Stimulated activated CD4-positive, alpha-beta T cell treated with anti-CD3 and anti-CD28 coated beads, Interleukin-15, amount 100 ng/mL, for 1 hour (primary cell): ENCODE results near the gene FNDC11.
A peak's percentile ranks its signal among the peaks of the same experiment; 100 is the strongest.
"Not testable (repeated sequence)": the region's sequence is repeated elsewhere in the genome, so short reads cannot be mapped to it uniquely, and the experiment has no call there.

Experiments
- DNase-seq, 2 donors: peaks; one replicate each; pipeline ENCODE4 v3.0.0-alpha.2; 2020; ENCODE audit warnings: low read depth in 1 of 2, low spot score in 1 of 2

The FNDC11 gene

DNA sequence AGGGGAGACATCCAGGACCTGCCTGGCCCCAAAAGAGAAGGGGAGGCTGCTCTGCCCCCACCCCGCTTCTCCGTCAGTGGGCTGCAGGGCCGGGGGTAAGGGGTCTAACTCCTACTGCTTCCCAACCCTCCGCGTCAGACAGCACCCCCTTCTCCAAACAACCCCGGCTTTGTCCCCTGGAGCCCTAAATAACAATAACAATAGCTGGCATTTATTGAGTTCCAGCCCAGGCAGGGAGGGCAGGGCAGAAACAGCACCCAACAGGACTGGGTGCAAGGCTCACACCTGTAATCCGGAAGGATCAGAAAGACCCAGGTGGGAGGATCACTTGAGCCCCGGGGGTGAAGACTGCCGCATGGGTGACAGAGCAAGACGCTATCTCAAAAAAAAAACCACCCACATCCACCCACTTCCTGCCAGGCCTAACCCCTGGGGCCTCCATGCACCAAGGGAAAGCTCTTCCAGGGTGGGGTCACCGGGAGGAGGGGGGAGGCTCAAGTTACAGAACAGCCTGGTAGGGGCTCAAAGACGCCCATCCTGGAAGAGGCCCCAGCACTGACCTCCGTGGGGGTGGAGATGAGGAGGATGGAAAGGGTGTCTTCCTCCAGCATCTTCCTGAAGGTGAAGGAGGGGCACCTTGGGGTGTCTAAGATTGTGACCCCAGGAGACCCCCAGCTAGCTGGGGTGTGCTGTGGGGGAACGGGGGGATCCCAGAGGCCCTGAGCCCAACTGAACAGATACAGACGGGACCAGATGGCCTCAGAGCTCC is 1.3 kb upstream of the FNDC11 start:
- peak; percentile 14 to 32 for DNase-seq

DNA sequence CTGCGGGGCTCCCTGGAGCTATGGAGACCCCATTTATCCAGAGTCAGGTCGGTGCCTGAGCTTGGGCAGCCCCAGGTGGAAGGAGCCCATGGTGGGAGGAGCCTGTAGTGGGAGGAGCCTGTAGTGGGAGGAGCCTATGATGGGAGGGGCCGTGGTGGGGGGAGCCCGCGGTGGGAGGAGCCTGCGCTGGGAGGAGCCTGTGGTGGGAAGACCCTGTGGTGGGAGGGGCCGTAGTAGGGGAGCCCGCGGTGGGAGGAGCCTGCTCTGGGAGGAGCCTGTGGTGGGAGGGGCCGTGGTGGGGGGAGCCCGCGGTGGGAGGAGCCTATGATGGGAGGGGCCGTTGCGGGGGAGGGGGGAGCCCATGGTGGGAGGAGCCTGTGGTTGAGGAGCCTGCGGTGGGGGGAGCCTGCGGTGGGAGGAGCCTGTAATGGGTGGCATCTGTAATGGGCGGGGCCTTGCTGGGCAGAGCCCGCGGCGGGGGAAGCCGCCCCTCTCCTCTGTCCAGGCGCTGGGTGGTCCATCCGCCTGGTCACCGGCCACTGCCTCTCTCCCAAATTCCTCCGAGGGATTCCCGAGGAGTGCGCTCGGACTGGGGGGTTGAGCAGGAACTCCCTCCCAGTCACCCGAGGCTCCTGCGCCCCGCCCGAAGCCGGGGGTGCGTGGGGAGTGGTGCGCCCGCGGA is 567 bp upstream of the FNDC11 start:
- peak; percentile 84 to 86 for DNase-seq

DNA sequence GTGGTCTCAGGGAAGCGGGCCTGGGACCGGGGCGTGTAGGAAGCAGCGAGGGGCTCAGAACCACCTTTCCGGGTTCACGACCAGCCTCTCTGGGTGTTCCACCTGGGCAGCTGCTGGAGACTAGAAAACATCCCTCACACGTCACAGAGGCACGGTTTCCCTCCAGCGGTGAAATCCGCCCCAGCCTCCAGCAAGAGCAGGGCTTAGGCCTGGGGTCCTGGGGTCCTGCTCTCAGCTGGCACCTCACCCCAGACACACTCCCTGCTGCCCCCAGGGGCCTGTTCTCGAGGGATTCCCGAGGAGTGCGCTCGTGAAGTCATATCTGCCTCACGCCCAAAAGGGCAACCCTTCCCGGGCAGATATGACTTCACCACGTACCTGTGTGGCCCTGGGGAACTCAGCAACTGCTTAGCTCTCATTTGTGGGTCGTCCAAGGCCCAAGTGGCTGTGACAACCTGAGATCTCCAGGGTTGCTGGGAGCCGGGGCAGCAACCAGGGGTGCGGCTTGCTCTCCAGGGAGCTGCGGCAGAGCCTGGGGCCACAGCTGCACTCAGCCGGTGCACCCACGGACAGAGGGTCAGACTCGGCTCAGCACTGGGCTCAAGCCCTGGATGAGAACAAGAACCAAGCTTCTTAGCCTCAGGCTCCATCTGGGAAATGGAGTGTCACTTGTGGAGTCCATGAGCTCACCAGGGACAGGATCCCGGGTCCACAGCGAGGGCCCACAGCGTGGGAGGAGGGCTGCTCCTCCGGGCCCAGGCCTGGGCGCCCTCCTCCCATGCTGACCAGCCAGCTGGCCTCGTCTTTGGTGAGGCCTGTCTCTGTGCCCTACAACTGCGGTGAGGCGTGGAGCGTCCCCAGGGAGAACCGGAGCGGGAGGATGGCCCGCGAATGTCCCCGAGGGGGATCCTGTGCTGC is 661 bp downstream of the FNDC11 start:
- no peak for DNase-seq

DNA sequence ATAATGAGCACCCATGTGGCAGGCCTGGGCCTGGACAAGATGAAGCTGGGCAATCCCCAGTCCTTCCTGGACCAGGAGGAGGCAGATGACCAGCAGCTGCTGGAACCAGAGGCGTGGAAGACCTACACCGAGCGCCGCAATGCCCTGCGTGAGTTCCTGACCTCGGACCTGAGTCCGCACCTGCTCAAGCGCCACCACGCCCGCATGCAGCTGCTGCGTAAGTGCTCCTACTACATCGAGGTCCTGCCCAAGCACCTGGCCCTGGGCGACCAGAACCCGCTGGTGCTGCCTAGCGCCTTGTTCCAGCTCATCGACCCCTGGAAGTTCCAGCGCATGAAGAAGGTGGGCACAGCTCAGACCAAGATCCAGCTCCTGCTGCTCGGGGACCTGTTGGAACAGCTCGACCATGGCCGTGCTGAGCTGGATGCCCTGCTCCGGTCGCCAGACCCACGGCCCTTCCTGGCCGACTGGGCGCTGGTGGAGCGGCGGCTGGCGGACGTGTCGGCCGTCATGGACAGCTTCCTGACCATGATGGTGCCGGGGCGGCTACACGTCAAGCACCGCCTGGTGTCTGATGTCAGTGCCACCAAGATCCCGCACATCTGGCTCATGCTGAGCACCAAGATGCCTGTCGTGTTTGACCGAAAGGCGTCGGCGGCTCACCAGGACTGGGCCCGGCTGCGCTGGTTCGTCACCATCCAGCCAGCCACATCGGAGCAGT is 1.9 kb downstream of the FNDC11 start:
- no peak for DNase-seq

DNA sequence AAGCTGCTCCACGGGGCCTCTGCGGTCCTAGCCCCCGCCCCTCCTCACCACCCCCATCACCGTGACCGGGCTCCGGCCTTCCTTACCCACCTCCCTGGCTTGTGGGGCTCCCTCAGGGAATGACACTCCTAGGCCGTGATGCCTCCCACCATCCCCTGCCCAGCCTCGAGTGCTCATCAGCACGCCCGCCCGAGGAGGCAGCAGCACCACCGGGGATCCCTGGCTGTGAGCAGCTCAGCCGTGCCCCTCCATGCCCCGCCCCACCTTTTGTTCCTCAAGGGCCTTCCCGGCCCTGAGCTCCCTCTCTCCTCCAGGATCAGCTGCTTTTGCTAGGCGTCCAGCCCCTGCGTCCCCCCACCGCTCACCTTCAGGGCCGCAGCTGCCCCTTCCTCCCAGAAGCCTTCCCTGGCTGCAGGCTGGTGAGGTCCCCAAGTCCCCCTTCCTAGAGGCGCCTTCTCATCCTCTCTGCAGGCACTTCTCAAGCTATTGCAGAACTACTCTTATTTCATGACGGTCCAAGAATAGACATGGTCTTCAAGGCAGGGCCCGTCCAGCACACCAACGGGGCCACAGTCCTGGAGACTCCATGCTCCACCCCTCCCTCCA is 3.0 kb downstream of the FNDC11 start:
- DNase-seq: no peak

DNA sequence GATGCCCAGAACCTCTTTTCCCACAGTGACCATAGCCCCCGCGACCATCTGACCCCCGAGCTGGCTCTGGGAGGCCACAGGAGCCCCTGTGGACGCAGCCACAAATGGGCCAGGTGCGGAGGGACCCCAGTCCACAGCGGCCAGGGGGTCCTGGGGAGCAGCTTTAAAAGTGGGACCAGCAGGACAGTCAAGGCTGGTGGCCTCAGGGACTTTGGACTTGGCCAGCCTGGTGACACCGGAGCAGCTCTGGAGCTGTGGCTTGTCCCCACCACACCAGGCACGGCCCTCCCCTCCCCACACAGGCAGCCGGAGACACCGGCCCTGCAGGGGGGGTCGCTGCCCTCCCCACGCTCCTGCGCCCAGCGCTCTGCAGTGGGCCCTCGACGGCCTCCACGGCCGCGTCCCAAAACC is 3.5 kb downstream of the FNDC11 start:
- DNase-seq: no peak

DNA sequence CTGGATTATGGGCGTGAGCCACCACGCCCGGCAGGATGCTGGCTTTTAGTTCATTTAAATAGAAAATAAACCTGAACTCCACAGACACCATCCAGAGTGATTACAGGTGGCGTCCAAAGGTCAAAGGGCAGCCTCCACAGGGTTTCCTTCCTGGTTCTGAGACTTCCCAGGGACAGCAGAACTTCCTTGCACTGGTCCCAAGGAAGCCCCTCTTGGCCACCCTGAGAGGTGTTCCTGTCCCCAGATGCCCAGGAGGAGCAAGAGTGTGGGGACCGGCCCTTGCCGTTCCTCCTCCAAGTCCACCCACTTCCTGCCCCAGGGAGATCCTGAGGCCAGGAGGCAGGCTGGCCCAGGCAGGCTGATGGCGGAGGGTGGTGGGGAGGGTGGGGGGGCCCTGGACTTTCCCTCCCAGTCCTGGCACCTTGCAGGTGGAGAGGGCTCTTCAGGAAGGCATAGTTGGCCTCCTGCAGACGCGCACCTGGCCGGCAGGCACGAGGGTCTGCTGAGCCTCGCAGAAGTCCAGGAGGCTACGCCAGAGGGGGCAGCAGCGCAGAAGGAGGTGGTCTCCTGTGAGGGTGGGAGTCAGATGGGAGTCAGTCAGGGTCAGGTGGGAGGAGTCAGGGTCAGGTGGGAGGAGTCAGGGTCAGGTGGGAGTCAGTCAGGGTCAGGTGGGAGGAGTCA is 5.0 kb downstream of the FNDC11 start:
- DNase-seq: no peak

DNA sequence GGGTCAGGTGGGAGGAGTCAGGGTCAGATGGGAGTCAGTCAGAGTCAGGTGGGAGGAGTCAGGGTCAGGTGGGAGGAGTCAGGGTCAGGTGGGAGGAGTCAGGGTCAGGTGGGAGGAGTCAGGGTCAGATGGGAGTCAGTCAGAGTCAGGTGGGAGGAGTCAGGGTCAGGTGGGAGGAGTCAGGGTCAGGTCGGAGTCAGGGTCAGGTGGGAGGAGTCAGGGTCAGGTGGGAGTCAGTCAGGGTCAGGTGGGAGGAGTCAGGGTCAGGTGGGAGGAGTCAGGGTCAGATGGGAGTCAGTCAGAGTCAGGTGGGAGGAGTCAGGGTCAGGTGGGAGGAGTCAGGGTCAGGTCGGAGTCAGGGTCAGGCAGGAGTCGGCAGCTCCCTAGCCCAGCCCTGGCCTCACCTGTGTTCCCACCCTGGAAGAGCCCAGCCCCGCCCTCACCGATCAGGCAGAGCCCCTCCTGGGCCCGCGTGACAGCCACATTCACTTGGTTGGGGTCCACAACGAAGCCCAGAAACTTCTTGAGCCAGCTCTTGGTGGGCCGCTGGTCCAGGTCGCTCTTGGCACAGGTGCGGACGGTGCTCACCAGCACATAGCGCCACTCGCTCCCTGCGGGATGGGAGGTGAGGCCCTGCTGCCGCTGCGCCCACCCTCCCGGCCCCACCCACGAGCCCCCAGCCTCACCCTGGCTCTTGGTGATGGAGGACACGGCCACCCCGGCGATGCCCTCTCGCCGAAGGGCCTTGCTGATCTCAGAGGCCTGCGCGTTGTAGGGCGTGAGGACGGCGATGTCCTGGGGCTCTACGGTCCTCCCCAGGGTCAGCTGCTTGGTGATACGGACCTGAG is 5.8 kb downstream of the FNDC11 start:
- not testable (repeated sequence) for DNase-seq

DNA sequence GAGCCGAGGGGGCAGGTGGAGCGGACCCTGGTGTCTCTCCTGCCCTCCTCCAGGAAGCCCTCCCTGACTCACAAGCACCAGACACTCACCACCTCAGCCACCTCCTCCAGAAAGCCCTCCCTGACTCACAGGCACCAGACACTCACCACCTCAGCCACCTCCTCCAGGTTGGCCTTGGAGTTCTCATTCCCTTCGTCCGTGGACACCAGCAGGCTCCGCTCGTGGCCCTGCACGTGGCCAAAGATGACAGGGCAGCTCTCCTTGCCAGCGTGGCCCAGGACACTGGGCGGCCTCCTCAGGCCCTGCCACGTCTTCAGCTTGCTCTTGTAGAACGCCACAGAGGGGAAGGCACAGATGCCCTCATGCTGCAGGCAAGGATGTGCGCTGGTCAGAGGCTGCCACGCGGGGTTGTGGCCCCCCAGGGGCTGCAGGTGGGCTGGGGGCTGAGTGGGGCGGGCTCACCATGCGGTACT is 6.4 kb downstream of the FNDC11 start:
- DNase-seq: no peak

DNA sequence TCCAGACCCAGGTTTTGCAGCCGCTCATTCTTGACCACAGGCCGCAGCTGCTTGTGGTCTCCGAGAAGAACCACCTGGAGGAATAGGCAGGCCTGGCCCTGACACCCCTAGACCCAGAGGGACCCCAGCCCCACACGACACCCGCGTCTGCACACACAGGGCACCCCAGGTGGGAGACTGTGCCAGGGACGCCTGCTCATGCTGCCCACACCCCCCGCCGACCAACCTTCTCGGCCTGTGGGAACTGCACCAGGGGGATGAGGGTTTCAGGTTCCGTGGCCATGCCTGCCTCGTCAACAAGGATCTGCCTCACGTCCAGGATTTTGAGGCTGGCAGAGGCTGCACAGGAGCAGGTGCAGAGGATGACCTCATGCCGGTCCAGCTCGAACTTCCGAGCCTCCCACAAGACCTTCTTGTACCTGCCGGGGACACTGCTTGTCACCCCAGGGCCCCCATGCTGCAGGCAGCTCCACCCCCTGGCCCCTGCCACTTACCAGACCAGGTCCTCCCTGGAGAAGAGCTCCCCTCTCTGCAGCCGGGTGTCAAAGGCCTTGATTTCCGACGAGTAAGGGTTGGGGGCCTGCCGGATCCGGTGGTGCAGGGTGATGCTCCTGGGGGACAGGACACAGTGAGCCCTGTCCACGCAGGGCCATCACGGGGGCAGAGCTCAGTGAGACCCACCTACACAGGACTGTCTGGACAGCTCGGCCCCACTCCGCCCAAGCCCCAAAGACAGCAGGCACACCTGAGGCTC is 7.1 kb downstream of the FNDC11 start:
- no peak for DNase-seq

DNA sequence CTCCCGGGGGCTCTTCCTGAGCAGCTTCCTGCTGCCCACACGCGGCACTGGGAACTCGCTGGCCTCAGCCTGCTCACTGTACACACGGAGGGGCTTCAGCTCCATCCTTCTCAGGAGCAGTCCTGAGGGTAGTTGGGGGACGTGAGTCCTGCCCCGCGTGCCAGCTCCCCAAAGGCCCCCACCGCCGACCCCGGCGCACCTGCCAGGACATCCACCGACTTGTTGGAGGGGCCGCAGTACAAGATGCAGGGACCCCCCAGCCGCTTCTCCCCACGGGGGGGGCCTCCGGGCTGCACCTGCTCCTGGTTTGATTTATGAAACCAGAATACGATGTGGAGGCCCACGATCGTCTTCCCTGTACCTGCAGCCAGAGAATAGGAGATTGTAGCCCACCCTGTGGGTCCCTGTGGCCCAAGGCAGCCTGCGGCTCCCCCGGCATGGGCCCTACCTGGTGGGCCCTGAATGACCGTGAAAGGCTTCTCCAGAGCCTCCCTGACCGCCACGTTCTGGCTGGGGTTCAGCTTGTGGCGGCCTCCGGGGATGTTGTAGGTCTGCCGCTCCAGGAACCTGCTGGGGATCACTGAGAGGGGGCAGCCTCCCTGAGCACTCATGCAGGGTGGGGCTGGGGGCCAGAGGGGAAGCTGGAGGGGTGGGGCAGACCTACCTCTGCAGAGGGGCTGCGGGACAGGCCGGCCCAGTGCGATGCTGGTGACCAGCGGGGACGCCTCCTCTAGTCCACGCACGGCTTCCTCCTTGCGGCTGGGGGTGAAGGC is 7.9 kb downstream of the FNDC11 start:
- no peak for DNase-seq

DNA sequence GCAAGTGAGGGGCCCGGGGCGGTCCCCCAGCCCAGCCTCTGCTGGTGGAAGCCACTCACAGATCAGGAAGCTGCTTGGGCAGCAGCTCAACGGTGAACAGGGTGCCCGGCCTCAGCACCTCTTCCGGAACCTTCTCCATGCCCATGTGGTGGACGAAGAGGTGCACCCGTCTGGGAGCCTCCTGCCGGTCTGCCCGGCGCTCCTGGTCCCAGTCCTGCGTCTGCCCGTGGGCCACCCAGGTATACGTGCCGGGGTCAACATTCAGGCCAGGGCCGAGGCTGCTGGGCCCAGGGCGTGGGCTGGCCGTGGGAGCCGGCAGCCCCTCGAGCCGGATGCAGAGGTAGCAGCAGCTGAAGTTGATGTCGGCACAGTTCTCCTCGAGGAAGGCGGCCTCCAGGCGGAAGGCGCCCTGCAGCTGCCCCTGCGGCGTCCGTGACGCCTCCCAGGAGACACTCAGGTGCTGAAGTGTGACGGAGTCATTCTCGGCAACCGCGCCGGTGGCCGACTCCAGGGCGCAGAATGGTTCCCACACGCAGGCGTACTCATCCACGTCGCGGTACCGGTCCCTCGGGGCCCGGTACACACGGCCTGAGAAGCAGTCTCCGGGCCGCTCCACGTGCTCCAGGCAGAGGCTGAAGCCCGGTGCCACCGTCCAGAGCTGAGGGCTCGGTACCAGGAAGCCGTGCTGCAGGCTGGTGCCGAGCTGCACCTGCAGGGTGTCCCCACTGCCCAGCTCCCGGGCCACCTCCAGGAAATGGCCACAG is 8.7 kb downstream of the FNDC11 start:
- DNase-seq: no peak

DNA sequence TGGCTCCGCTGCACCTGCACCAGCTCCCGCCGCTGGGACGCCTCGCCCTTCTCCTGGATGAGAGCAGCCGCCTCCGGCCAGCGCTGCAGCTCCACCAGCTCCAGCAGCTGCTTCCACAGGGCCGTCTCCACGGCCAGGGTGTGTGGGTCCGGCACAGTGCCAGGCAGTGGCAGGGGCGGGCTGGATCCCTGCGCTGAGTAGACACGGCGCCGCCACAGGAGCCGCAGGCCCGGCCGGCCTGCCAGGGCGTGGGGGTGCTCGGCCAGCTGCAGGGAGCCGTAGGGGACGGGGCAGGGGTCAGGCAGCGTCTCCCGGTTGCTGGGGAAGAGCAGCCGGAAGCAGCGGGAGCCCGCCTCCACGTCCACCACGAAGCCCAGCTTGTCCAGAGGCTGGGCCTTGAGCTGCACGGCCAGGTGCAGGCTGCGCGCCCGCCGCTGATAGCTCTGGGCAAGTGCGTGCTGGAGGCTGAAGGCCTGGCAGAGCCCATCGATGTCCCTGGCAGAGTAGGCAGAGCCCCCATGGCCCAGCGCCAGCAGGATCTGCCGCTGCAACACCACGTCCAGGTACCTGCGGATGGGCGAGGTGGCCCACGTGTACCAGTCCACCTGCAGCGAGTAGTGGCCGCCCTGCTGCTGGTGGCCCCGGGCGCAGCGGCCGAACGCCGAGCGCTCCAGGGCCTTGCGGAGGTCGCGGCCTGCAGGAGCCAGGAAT is 9.4 kb downstream of the FNDC11 start:
- DNase-seq: no peak

DNA sequence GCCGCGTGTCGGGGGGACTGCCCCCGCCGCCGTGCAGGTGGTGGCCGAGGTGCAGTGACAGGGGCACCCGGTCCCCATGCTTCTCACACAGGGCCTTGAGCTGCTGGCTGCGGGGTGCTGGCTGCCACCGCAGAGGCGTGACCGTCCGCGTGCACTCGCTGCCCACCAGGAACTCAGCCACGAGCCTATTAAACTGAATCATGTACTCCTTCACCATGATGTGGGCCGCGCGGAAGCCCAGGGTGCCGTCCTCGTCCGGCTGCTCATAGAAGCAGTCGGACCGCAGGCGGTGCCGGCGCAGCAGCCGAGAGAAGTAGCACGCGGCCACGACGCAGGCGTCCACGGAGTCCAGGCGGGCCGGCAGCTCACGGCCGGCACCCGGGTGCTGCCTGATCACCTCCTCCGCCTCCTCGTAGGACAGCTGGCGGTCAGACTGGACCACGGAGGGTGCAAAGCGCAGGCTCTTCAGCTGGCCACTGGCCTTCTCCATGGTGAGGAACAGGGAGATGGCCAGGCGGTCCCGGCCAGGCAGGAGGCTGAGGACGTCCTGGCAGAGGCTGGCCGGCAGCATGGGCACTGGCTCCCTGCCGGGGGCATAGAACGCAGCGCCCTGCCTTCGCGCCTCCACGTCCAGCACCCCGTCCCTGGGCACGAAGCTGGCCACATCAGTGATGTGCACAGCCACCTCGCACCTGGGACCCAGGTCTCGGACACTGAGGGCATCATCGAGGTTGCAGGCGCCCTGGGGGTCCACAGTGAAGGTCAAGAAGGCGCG is 10.3 kb downstream of the FNDC11 start:
- no peak for DNase-seq

DNA sequence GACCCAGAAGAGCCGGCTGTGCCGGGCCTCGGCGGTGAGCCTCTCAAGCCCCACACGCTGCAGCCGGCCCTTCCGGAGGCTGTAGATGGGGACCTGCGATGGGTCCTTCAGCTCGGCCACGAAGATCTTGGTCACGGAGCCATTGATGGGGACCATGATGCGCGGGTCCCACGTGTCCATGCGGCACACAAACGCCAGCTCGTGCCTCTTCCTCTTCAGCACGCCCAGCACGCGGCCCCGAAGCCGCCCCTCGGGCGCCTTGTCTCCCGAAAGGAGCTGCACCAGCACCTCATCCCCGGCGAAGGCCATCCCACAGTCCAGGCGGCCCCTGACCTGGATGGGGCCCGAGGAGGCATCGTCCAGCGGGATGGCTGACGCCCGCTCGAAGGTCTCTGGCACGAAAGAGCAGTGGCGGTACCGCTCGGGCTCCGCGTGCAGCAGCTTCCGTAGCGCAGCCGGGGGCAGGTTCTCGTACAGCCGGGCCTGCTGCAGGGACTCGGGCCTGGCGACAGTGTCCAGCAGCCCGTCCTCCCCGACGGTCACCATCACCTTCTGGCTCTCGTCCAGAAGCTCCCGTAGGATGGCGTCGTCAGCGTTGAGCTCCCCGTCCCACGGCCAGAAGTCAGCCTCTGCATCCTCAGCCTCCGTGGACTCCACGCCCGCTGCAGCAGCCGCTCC is 11.2 kb downstream of the FNDC11 start:
- no peak for DNase-seq
